Mononuclear cell (primary cell): Measurements from ENCODE around the gene SSU72. TPM values are rescaled to one million over a fixed set of nuclear protein-coding genes. Genes with fewer than 3 reads are reported as not detected.
"Not testable (repeated sequence)": the region's sequence is repeated elsewhere in the genome, so short reads cannot be mapped to it uniquely, and the experiment has no call there.

Experiments
- H3K27me3 ChIP-seq: 2 replicates; pipeline ENCODE4 v1.6.0; 2011; ENCODE audit warnings: low read length, control low read depth; ENCODE audit not compliant: insufficient read depth
- H3K4me1 ChIP-seq: 2 replicates; pipeline ENCODE4 v1.5.1; 2011; ENCODE audit warnings: mild to moderate bottlenecking, low read length, control low read depth; ENCODE audit not compliant: insufficient read depth
- H3K4me3 ChIP-seq: 2 replicates; pipeline ENCODE4 v1.5.1; 2011; ENCODE audit warnings: mild to moderate bottlenecking, low read length, moderate library complexity
- H3K9me3 ChIP-seq: 2 replicates; pipeline ENCODE4 v1.5.1; 2011; ENCODE audit warnings: low read depth, mild to moderate bottlenecking, control low read depth, low read length
- total RNA-seq: library from RNA; depleted of rRNA; stranded (reverse); fragments of >200 nt; gene quantifications from one replicate; pipeline ENCODE4 v1.2.3, GENCODE V29; 2012

SSU72 gene
- total RNA-seq, 1 donor, result 47.9 TPM

- H3K4me3 ChIP-seq, result no peak overlapping the region
- no peaks in the 10 kb centered on the region for H3K9me3 ChIP-seq
- no peaks in the 10 kb centered on the region for H3K27me3 ChIP-seq
- peaks cover 4% of the 10 kb centered on the region for H3K4me1 ChIP-seq
Observed at GRCh38 chr1:1537626-1538250, 36.9 kb downstream of the SSU72 start.

- H3K9me3 ChIP-seq, result no peaks in the 10 kb centered on the region
- peaks cover 4% of the 10 kb centered on the region for H3K4me1 ChIP-seq
- no peak overlapping the region for H3K4me3 ChIP-seq
- no peaks in the 10 kb centered on the region for H3K27me3 ChIP-seq
Observed at GRCh38 chr1:1536938-1537546, 37.6 kb downstream of the SSU72 start.

- Histone ChIP-seq H3K4me3 (no peak overlapping the region), H3K9me3 (no peaks in the 10 kb centered on the region), H3K27me3 (no peaks in the 10 kb centered on the region), H3K4me1 (peaks cover 4% of the 10 kb centered on the region)
Observed at GRCh38 chr1:1536019-1536937, 38.4 kb downstream of the SSU72 start.

- no peaks in the 10 kb centered on the region for H3K4me1 ChIP-seq
- H3K9me3 ChIP-seq, result no peaks in the 10 kb centered on the region
- no peak overlapping the region for H3K4me3 ChIP-seq
- H3K27me3 ChIP-seq, result no peaks in the 10 kb centered on the region
Observed at GRCh38 chr1:1535201-1536018, 39.3 kb downstream of the SSU72 start.

- no peaks in the 10 kb centered on the region for H3K4me1 ChIP-seq
- no peak overlapping the region for H3K4me3 ChIP-seq
- no peaks in the 10 kb centered on the region for H3K27me3 ChIP-seq
- no peaks in the 10 kb centered on the region for H3K9me3 ChIP-seq
Observed at GRCh38 chr1:1534401-1535154, 40.1 kb downstream of the SSU72 start.

- H3K27me3 ChIP-seq, H3K4me3 ChIP-seq, H3K9me3 ChIP-seq, H3K4me1 ChIP-seq: not testable (repeated sequence)
Observed at GRCh38 chr1:1533894-1534291, 40.8 kb downstream of the SSU72 start.

- H3K27me3 ChIP-seq, H3K4me1 ChIP-seq, H3K4me3 ChIP-seq, H3K9me3 ChIP-seq: not testable (repeated sequence)
Observed at GRCh38 chr1:1533176-1533893, 41.3 kb downstream of the SSU72 start.

GRCh38 chr1:1531947-1532346 lies 42.7 kb downstream of the SSU72 start:
- Histone ChIP-seq H3K4me1 (no peaks in the 10 kb centered on the region), H3K27me3 (no peaks in the 10 kb centered on the region), H3K4me3 (no peak overlapping the region), H3K9me3 (no peaks in the 10 kb centered on the region)

GRCh38 chr1:1529936-1530335 lies 44.7 kb downstream of the SSU72 start:
- no peaks in the 10 kb centered on the region for H3K4me1 ChIP-seq
- no peaks in the 10 kb centered on the region for H3K9me3 ChIP-seq
- H3K4me3 ChIP-seq, result no peak overlapping the region
- no peaks in the 10 kb centered on the region for H3K27me3 ChIP-seq

GRCh38 chr1:1529321-1529720 lies 45.3 kb downstream of the SSU72 start:
- Histone ChIP-seq H3K27me3 (no peaks in the 10 kb centered on the region), H3K9me3 (no peaks in the 10 kb centered on the region), H3K4me1 (no peaks in the 10 kb centered on the region), H3K4me3 (no peak overlapping the region)

GRCh38 chr1:1528301-1529267 lies 46.1 kb downstream of the SSU72 start:
- Histone ChIP-seq H3K27me3 (no peaks in the 10 kb centered on the region), H3K4me3 (no peak overlapping the region), H3K4me1 (no peaks in the 10 kb centered on the region), H3K9me3 (no peaks in the 10 kb centered on the region)

GRCh38 chr1:1527092-1527816 lies 47.4 kb downstream of the SSU72 start:
- H3K9me3 ChIP-seq, result no peaks in the 10 kb centered on the region
- no peaks in the 10 kb centered on the region for H3K4me1 ChIP-seq
- H3K27me3 ChIP-seq, result no peaks in the 10 kb centered on the region
- no peak overlapping the region for H3K4me3 ChIP-seq
